Stimulated activated CD4-positive, alpha-beta T cell treated with anti-CD3 and anti-CD28 coated beads, Interleukin-15, amount 100 ng/mL, for 1 hour (primary cell): ENCODE measurements around the gene ACTL6A.
A peak's percentile ranks its signal among the peaks of the same experiment; 100 is the strongest.
"Not testable (repeated sequence)": the region's sequence is repeated elsewhere in the genome, so short reads cannot be mapped to it uniquely, and the experiment has no call there.

Experiments
- DNase-seq, 2 donors: peaks; one replicate each; pipeline ENCODE4 v3.0.0-alpha.2; 2020; ENCODE audit warnings: low read depth in 1 of 2, low spot score in 1 of 2

The ACTL6A gene

GRCh38 chr3:179562591-179563270 lies at the start of gene ACTL6A:
ACTL6A (plus strand) TSS chr3:179562926; CDS start chr3:179563093, 167 bp downstream.
- peak; percentile 96 to 98 for DNase-seq

- DNase-seq: no peak
Measured at GRCh38 chr3:179513862-179514261, 48.9 kb upstream of the ACTL6A start.

GRCh38 chr3:179516461-179517251 lies 46.1 kb upstream of the ACTL6A start:
- not testable (repeated sequence) for DNase-seq

- DNase-seq: no peak
Measured at GRCh38 chr3:179526482-179526881, 36.2 kb upstream of the ACTL6A start.

- no peak for DNase-seq
Measured at GRCh38 chr3:179526989-179527391, 35.7 kb upstream of the ACTL6A start.

GRCh38 chr3:179528772-179529171 lies 34.0 kb upstream of the ACTL6A start:
- DNase-seq: no peak

- no peak for DNase-seq
Measured at GRCh38 chr3:179531576-179531975, 31.1 kb upstream of the ACTL6A start.

- DNase-seq: no peak
Measured at GRCh38 chr3:179533274-179533673, 29.5 kb upstream of the ACTL6A start.

- DNase-seq: no peak
Measured at GRCh38 chr3:179536256-179536655, 26.5 kb upstream of the ACTL6A start.

- DNase-seq: no peak
Measured at GRCh38 chr3:179541094-179541493, 21.6 kb upstream of the ACTL6A start.

GRCh38 chr3:179541596-179541995 lies 21.1 kb upstream of the ACTL6A start:
- DNase-seq: no peak

- DNase-seq: no peak
Measured at GRCh38 chr3:179542375-179542774, 20.4 kb upstream of the ACTL6A start.

- DNase-seq: no peak
Measured at GRCh38 chr3:179544981-179545645, 17.6 kb upstream of the ACTL6A start.

- DNase-seq: no peak
Measured at GRCh38 chr3:179546814-179547241, 15.9 kb upstream of the ACTL6A start.

- DNase-seq: no peak
Measured at GRCh38 chr3:179551349-179552105, 11.2 kb upstream of the ACTL6A start.

- peak in 1 of 2 donors; percentile 3 for DNase-seq
Measured at GRCh38 chr3:179558742-179559364, 3.9 kb upstream of the ACTL6A start.

- no peak for DNase-seq
Measured at GRCh38 chr3:179560791-179561190, 1.9 kb upstream of the ACTL6A start.

GRCh38 chr3:179563271-179563783 lies 601 bp downstream of the ACTL6A start:
- DNase-seq: peak; percentile 17 to 40

- DNase-seq: no peak
Measured at GRCh38 chr3:179565496-179565895, 2.8 kb downstream of the ACTL6A start.

- DNase-seq: no peak
Measured at GRCh38 chr3:179580992-179581391, 18.3 kb downstream of the ACTL6A start.
